WTC11 (cell line): Measurements from ENCODE around the gene PPP1R3C. TPM values are rescaled to one million over a fixed set of nuclear protein-coding genes. Genes with fewer than 3 reads are reported as not detected.

Experiments
- ATAC-seq: fragments of 200-7000 bp; cut with Tn5 transposase; 2 replicates; pipeline ENCODE4 v1.10.0; 2021; ENCODE audit warnings: mild to moderate bottlenecking, moderate library complexity
- CTCF ChIA-PET: fragments of 300-600 bp; sonication (Branson Sonifier 250); formaldehyde crosslinking; loops from one replicate; lab custom pipeline; 2021; ENCODE audit warnings: antibody characterized with exemption; lab: Charles Lee
- POLR2A ChIA-PET: fragments of 350-600 bp; sonication (Branson Sonifier 250); formaldehyde crosslinking; loops from one replicate; lab custom pipeline; 2021; ENCODE audit warnings: antibody characterized with exemption; lab: Charles Lee
- DNase-seq: peaks from one replicate; pipeline ENCODE4 v3.0.0; 2021; ENCODE audit warnings: low spot score
- H3K27ac Mint-ChIP-seq: 2 replicates; pipeline ENCODE4 v1.8.0; 2021; ENCODE audit warnings: mixed read lengths
- H3K27me3 Mint-ChIP-seq: 2 replicates; pipeline ENCODE4 v1.8.0; 2021; ENCODE audit warnings: low read depth, mild to moderate bottlenecking, moderate library complexity, mixed read lengths
- H3K36me3 Mint-ChIP-seq: 2 replicates; pipeline ENCODE4 v1.8.0; 2021; ENCODE audit warnings: mixed read lengths
- H3K4me1 Mint-ChIP-seq: 2 replicates; pipeline ENCODE4 v1.8.0; 2022; ENCODE audit warnings: mixed read lengths
- H3K4me3 Mint-ChIP-seq: 2 replicates; pipeline ENCODE4 v1.8.0; 2021; ENCODE audit warnings: mild to moderate bottlenecking, moderate library complexity, mixed read lengths
- H3K9me3 Mint-ChIP-seq: 2 replicates; pipeline ENCODE4 v1.8.0; 2021; ENCODE audit warnings: mixed read lengths
- ATF1 ChIP-seq: sonication (generic); formaldehyde crosslinking; IDR thresholded peaks from 2 replicates; pipeline ENCODE4 v1.8.1; 2023; ENCODE audit warnings: mild to moderate bottlenecking, moderate library complexity, missing genetic modification reagents
- CBFB ChIP-seq: sonication (generic); formaldehyde crosslinking; IDR thresholded peaks from 2 replicates; pipeline ENCODE4 v1.8.1; 2022; ENCODE audit warnings: mild to moderate bottlenecking, low read depth, missing genetic modification reagents
- CREB1 ChIP-seq: sonication (generic); formaldehyde crosslinking; IDR thresholded peaks from 2 replicates; pipeline ENCODE4 v1.8.0; 2023; ENCODE audit warnings: mild to moderate bottlenecking, missing genetic modification reagents
- EMX1 ChIP-seq: fragments of 250-450 bp; sonication (Bioruptor Pico); IDR thresholded peaks from 2 replicates; pipeline ENCODE4 v1.8.0; 2021; ENCODE audit warnings: mild to moderate bottlenecking
- ESRRA ChIP-seq: sonication (generic); formaldehyde crosslinking; IDR thresholded peaks from 2 replicates; pipeline ENCODE4 v1.8.1; 2022; ENCODE audit warnings: mild to moderate bottlenecking, missing genetic modification reagents, borderline replicate concordance
- ETV6 ChIP-seq: sonication (generic); formaldehyde crosslinking; IDR thresholded peaks from 2 replicates; pipeline ENCODE4 v1.8.1; 2022; ENCODE audit warnings: mild to moderate bottlenecking, missing genetic modification reagents
- FOXJ3 ChIP-seq: sonication (generic); formaldehyde crosslinking; IDR thresholded peaks from 2 replicates; pipeline ENCODE4 v1.9.0; 2021; ENCODE audit warnings: missing genetic modification reagents, mild to moderate bottlenecking, borderline replicate concordance
- FOXK1 ChIP-seq: sonication (generic); formaldehyde crosslinking; IDR thresholded peaks from 2 replicates; pipeline ENCODE4 v1.8.0; 2022; ENCODE audit warnings: mild to moderate bottlenecking, moderate library complexity, missing genetic modification reagents
- GABPB1 ChIP-seq: sonication (generic); formaldehyde crosslinking; IDR thresholded peaks from 2 replicates; pipeline ENCODE4 v1.8.1; 2023; ENCODE audit warnings: mild to moderate bottlenecking, missing genetic modification reagents
- HMGXB4 ChIP-seq: sonication (generic); formaldehyde crosslinking; IDR thresholded peaks from 2 replicates; pipeline ENCODE4 v1.8.1; 2023; ENCODE audit warnings: mild to moderate bottlenecking, moderate library complexity, missing genetic modification reagents
- KAT7 ChIP-seq: sonication (generic); formaldehyde crosslinking; IDR thresholded peaks from 2 replicates; pipeline ENCODE4 v1.8.1; 2023; ENCODE audit warnings: missing genetic modification reagents, mild to moderate bottlenecking, borderline replicate concordance
- MXD4 ChIP-seq: fragments of 250-450 bp; sonication (Bioruptor Pico); IDR thresholded peaks from 2 replicates; pipeline ENCODE4 v1.8.0; 2021; ENCODE audit warnings: mild to moderate bottlenecking, moderate library complexity, borderline replicate concordance
- NFATC4 ChIP-seq: fragments of 250-450 bp; sonication (Bioruptor Pico); IDR thresholded peaks from 2 replicates; pipeline ENCODE4 v1.9.0; 2021; ENCODE audit warnings: mild to moderate bottlenecking
- NR1H2 ChIP-seq: sonication (generic); formaldehyde crosslinking; IDR thresholded peaks from 2 replicates; pipeline ENCODE4 v1.9.0; 2021; ENCODE audit warnings: mild to moderate bottlenecking, moderate library complexity, missing genetic modification reagents
- NR3C1 ChIP-seq: sonication (generic); formaldehyde crosslinking; conservative IDR thresholded peaks from 2 replicates; pipeline ENCODE4 v1.8.1; 2023; ENCODE audit warnings: low read depth, mild to moderate bottlenecking, missing genetic modification reagents
- PRRX2 ChIP-seq: fragments of 250-450 bp; sonication (Bioruptor Pico); IDR thresholded peaks from 2 replicates; pipeline ENCODE4 v1.8.0; 2021; ENCODE audit warnings: mild to moderate bottlenecking
- TEAD1 ChIP-seq: sonication (generic); formaldehyde crosslinking; IDR thresholded peaks from 2 replicates; pipeline ENCODE4 v1.8.0; 2022; ENCODE audit warnings: mild to moderate bottlenecking, missing genetic modification reagents
- ZNF121 ChIP-seq: sonication (generic); formaldehyde crosslinking; IDR thresholded peaks from 2 replicates; pipeline ENCODE4 v1.8.0; 2023; ENCODE audit warnings: missing genetic modification reagents
- ZNF423 ChIP-seq: fragments of 250-450 bp; sonication (Bioruptor Pico); IDR thresholded peaks from 2 replicates; pipeline ENCODE4 v2.1.2; 2022; ENCODE audit warnings: mild to moderate bottlenecking, moderate library complexity
- total RNA-seq: library from RNA; stranded (reverse); gene quantifications from 3 replicates; pipeline ENCODE4 v1.2.3, GENCODE V29; 2021
- TF ChIP-seq, protein P1 (sequence below): fragments of 200-600 bp; IDR thresholded peaks from 2 replicates; pipeline ENCODE4 v1.8.0; 2022; ENCODE audit warnings: antibody characterized with exemption
- TF ChIP-seq, protein P2 (sequence below): sonication (generic); formaldehyde crosslinking; IDR thresholded peaks from 2 replicates; pipeline ENCODE4 v1.8.1; 2023; ENCODE audit warnings: mild to moderate bottlenecking, missing genetic modification reagents, borderline replicate concordance
- TF ChIP-seq, protein P3 (sequence below): sonication (generic); formaldehyde crosslinking; IDR thresholded peaks from 2 replicates; pipeline ENCODE4 v1.8.0; 2022; ENCODE audit warnings: mild to moderate bottlenecking, missing genetic modification reagents
- TF ChIP-seq, protein P4 (sequence below): sonication (generic); formaldehyde crosslinking; IDR thresholded peaks from 2 replicates; pipeline ENCODE4 v1.8.1; 2023; ENCODE audit warnings: mild to moderate bottlenecking, missing genetic modification reagents, moderate library complexity
- TF ChIP-seq, protein P5 (sequence below): sonication (generic); formaldehyde crosslinking; IDR thresholded peaks from 2 replicates; pipeline ENCODE4 v1.8.1; 2022; ENCODE audit warnings: low read depth, mild to moderate bottlenecking, moderate library complexity, missing genetic modification reagents, borderline replicate concordance

The PPP1R3C gene
- total RNA-seq, 1 experiment from 2014 or later, result 1.5 TPM

DNA sequence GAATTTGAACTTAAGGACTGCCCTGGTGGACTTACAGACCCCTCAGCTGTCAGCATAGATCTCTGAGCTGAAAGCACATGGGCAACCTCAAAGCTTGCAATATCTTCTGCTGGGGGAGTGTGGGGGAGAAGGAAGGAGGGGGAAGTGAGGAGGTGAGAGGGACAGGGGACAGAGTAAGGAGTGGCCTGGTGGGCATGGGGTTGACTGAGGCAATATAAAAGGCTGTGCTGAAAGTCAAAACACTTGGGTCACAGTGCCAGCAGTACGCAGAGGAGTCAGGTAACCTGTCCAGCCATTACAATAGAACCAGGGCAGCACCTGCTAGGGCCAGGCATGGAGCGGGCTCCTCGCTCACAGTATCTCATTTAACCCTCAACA lies 43.2 kb downstream of the PPP1R3C start:
- DNase-seq (no peak), ATAC-seq (no peak)
- H3K4me1 Mint-ChIP-seq, result no peaks in the 10 kb centered on the region
- POLR2A ChIA-PET, result no interaction called here
- no peaks in the 10 kb centered on the region for H3K36me3 Mint-ChIP-seq
- no peak overlapping the region for H3K27ac Mint-ChIP-seq
- no peak overlapping the region for H3K4me3 Mint-ChIP-seq
- H3K9me3 Mint-ChIP-seq, result no peaks in the 10 kb centered on the region
- no peaks in the 10 kb centered on the region for H3K27me3 Mint-ChIP-seq
- TF ChIP-seq ATF1 (CRISPR knock-in tag) (no peak), MXD4 (CRISPR knock-in tag) (no peak), NR3C1 (CRISPR knock-in tag) (no peak), NR1H2 (CRISPR knock-in tag) (no peak), GABPB1 (CRISPR knock-in tag) (no peak), TEAD1 (CRISPR knock-in tag) (no peak), ESRRA (CRISPR knock-in tag) (no peak)
- TF ChIP-seq, protein P1, sequence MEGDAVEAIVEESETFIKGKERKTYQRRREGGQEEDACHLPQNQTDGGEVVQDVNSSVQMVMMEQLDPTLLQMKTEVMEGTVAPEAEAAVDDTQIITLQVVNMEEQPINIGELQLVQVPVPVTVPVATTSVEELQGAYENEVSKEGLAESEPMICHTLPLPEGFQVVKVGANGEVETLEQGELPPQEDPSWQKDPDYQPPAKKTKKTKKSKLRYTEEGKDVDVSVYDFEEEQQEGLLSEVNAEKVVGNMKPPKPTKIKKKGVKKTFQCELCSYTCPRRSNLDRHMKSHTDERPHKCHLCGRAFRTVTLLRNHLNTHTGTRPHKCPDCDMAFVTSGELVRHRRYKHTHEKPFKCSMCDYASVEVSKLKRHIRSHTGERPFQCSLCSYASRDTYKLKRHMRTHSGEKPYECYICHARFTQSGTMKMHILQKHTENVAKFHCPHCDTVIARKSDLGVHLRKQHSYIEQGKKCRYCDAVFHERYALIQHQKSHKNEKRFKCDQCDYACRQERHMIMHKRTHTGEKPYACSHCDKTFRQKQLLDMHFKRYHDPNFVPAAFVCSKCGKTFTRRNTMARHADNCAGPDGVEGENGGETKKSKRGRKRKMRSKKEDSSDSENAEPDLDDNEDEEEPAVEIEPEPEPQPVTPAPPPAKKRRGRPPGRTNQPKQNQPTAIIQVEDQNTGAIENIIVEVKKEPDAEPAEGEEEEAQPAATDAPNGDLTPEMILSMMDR, result no peak
- TF ChIP-seq, protein P2, sequence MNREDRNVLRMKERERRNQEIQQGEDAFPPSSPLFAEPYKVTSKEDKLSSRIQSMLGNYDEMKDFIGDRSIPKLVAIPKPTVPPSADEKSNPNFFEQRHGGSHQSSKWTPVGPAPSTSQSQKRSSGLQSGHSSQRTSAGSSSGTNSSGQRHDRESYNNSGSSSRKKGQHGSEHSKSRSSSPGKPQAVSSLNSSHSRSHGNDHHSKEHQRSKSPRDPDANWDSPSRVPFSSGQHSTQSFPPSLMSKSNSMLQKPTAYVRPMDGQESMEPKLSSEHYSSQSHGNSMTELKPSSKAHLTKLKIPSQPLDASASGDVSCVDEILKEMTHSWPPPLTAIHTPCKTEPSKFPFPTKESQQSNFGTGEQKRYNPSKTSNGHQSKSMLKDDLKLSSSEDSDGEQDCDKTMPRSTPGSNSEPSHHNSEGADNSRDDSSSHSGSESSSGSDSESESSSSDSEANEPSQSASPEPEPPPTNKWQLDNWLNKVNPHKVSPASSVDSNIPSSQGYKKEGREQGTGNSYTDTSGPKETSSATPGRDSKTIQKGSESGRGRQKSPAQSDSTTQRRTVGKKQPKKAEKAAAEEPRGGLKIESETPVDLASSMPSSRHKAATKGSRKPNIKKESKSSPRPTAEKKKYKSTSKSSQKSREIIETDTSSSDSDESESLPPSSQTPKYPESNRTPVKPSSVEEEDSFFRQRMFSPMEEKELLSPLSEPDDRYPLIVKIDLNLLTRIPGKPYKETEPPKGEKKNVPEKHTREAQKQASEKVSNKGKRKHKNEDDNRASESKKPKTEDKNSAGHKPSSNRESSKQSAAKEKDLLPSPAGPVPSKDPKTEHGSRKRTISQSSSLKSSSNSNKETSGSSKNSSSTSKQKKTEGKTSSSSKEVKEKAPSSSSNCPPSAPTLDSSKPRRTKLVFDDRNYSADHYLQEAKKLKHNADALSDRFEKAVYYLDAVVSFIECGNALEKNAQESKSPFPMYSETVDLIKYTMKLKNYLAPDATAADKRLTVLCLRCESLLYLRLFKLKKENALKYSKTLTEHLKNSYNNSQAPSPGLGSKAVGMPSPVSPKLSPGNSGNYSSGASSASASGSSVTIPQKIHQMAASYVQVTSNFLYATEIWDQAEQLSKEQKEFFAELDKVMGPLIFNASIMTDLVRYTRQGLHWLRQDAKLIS (CRISPR knock-in tag), result no peak
- TF ChIP-seq, all 79 proteins: peak for 0
- CTCF ChIA-PET, result no interaction called here

GRCh38 chr10:91589015-91589657 lies 43.7 kb downstream of the PPP1R3C start:
- ChIA-PET CTCF (no interaction called here), POLR2A (no interaction called here)
- TF ChIP-seq EMX1 (CRISPR knock-in tag), result no peak
- TF ChIP-seq FOXJ3 (CRISPR knock-in tag), result no peak
- TF ChIP-seq CREB1 (CRISPR knock-in tag), result no peak
- no peak for TF ChIP-seq CBFB (CRISPR knock-in tag)
- no peak for TF ChIP-seq ETV6 (CRISPR knock-in tag)
- TF ChIP-seq, protein P3, sequence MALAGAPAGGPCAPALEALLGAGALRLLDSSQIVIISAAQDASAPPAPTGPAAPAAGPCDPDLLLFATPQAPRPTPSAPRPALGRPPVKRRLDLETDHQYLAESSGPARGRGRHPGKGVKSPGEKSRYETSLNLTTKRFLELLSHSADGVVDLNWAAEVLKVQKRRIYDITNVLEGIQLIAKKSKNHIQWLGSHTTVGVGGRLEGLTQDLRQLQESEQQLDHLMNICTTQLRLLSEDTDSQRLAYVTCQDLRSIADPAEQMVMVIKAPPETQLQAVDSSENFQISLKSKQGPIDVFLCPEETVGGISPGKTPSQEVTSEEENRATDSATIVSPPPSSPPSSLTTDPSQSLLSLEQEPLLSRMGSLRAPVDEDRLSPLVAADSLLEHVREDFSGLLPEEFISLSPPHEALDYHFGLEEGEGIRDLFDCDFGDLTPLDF (CRISPR knock-in tag), result no peak
- TF ChIP-seq HMGXB4 (CRISPR knock-in tag), result no peak
- TF ChIP-seq, protein P4, sequence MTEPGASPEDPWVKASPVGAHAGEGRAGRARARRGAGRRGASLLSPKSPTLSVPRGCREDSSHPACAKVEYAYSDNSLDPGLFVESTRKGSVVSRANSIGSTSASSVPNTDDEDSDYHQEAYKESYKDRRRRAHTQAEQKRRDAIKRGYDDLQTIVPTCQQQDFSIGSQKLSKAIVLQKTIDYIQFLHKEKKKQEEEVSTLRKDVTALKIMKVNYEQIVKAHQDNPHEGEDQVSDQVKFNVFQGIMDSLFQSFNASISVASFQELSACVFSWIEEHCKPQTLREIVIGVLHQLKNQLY (CRISPR knock-in tag), result no peak
- TF ChIP-seq KAT7 (CRISPR knock-in tag), result no peak
- no peak for TF ChIP-seq PRRX2
- no peak for TF ChIP-seq ZNF423
- TF ChIP-seq, protein P5, sequence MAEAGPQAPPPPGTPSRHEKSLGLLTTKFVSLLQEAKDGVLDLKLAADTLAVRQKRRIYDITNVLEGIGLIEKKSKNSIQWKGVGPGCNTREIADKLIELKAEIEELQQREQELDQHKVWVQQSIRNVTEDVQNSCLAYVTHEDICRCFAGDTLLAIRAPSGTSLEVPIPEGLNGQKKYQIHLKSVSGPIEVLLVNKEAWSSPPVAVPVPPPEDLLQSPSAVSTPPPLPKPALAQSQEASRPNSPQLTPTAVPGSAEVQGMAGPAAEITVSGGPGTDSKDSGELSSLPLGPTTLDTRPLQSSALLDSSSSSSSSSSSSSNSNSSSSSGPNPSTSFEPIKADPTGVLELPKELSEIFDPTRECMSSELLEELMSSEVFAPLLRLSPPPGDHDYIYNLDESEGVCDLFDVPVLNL (CRISPR knock-in tag), result no peak
- TF ChIP-seq ZNF121, result no peak
- no peak for TF ChIP-seq FOXK1 (CRISPR knock-in tag)
- TF ChIP-seq NFATC4 (CRISPR knock-in tag), result no peak
- no peak overlapping the region for H3K27ac Mint-ChIP-seq
- H3K4me1 Mint-ChIP-seq, result no peaks in the 10 kb centered on the region
- no peak for ATAC-seq
- H3K36me3 Mint-ChIP-seq, result no peaks in the 10 kb centered on the region
- no peaks in the 10 kb centered on the region for H3K9me3 Mint-ChIP-seq
- DNase-seq, result no peak
- H3K27me3 Mint-ChIP-seq, result no peaks in the 10 kb centered on the region
- no peak overlapping the region for H3K4me3 Mint-ChIP-seq
